GM19099 (cell line): ENCODE results near the gene SMIM10L2A.

Experiments used
- POLR2A ChIP-seq: IDR thresholded peaks from 3 replicates; pipeline ENCODE4 v1.6.1; 2011; ENCODE audit warnings: low read depth; ENCODE audit not compliant: insufficient read length; ENCODE audit errors: extremely low read depth

Gene SMIM10L2A

DNA sequence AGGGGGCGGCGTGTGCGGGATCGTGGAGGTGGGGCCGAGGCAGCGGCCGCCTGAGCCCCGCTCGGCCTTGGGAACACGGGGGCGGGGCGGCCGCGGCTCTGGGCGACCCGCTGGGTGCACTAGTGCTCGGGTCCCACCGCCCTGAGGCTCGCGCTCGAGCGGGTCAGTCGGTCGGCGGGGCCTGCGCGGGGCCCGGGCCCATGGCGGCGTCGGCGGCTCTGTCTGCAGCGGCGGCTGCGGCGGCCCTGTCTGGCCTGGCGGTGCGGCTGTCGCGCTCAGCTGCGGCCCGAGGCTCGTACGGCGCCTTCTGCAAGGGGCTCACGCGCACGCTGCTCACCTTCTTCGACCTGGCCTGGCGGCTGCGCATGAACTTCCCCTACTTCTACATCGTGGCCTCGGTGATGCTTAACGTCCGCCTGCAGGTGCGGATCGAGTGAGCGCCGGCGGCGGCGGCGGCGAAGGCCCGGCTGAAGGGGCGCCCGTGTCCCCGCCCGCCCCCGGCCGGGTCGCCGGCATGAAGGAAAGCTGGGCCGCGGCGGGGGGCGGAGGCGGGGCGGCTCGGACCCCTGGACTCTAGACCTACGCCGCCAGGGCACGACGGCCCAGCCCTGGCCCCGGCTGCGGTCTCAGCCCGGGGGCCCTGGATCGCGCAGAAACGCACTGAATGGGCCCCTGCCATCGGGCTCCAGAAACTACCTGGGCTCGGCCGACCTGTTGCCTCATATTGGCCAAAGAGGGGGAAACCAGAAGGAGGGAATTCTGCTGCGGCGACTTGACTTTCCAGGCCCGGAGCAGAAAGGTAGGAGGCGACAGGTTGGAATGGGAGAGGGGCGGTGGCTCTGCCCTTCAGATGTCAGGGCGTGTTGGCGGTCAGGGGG, at the start of gene SMIM10L2A:
Gene SMIM10L2A, plus strand, starts transcription at position 13 of the 878 bp plus-strand sequence. Its CDS starts 188 bp downstream, at position 201.
- no peak for TF ChIP-seq POLR2A

DNA sequence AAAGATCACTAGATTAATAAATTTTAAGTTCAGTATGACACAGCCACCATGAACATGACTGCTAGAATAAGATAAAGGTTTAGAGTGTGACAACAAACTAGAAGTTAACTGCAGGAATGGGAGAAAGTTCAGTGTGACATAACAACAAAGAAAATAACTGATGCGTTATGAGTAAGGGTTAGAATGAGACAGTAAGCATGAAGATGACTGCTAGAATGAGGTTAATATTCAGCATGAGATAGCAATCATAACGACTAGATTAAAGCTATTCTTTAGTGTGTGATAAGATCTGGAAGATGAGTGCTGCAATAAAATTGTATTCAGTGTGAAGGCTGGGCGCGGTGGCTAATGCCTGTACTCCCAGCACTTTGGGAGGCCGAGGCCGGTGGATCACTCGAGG, 48.4 kb upstream of the SMIM10L2A start:
- no peak for TF ChIP-seq POLR2A

- no peak for TF ChIP-seq POLR2A
Measured at GRCh38 chrX:135382260-135382659, 39.5 kb upstream of the SMIM10L2A start.

DNA sequence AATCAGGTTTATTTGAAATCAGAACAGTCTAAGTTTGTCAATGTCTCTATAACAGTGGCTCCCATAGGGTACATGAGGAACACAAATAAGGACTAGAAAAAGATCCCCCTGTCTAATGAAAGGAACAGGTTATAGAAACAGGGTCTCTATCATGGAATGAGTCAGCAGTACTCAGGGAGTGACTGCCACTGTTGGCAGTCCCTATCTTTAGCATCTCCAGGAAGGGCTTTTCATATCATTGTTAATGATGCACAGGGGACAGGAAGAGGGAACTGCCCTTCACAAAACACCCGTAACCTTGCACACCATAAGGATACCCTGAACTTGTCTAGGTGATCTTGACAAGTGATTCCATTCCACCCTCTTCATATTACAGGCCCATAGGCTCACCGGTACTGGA, 38.5 kb upstream of the SMIM10L2A start:
- no peak for TF ChIP-seq POLR2A

DNA sequence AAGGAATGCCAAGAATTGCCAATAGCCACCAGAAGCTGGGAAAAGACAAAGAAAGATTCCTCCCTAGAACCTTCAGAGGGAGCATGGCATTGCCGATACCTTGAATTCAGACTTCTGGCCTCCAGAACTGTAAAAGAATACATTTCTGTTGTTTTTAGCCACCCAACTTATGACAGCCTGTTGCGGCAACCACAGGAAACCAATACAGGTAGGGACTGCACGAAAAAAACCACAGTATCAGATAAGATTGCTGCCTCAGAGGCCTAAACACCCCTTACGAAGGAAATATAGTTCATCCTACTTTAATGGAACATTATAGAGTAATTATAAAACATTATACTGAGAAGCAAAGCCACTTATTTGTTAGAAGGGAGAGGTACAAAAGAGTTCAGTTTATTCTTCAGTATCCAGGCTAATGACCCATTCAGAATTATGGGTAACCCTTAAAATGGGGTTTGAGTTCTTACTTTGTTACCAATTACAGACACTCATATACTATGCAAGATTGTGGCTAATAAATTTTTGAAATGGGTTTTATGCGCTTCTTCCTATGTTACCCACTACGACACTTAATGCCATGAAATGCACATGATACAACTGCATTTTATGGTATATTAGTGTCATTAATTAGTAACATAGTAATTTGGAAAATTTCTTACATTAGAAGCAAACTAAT, 37.4 kb upstream of the SMIM10L2A start:
- TF ChIP-seq POLR2A = no peak

GRCh38 chrX:135388841-135389240, 32.9 kb upstream of the SMIM10L2A start:
- no peak for TF ChIP-seq POLR2A

GRCh38 chrX:135389243-135389642, 32.5 kb upstream of the SMIM10L2A start:
- no peak for TF ChIP-seq POLR2A

DNA sequence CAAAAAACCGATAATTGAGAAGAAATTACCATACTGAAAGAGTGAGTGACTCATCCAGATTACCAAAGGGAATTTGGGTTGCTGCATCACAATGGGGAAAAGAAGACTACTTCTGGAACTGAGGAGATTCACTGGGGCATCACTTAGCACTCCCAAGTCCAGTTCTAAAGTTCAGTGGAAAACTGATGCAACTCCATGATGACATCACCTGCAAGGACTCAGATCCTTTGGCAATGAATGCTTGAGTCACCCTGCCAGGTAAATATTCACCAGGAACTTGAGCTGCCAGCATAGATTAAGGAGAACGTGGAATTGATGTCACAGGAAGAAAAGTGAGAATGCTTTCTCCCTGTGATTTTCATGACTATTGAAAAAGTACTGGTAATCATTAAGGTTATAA, 32.0 kb upstream of the SMIM10L2A start:
- no peak for TF ChIP-seq POLR2A

DNA sequence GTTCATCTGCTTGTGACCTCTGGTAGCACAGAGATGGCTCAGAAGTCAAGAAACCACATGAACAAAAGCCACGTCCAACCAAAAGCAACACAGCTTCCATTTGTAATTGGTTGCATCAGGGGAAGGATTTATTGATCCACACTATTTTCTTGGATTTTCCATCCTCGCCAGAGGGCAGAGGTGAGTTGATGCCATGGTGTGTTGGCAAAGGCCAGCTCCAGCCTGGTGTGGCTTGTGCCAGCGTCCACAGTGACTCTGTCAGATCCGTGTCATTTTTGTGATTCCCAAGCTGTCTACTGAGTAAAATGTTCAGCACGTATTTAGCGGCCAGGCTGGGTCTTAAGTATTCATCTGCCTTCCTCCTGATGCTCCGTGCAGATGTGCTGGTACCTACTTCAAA, 30.0 kb upstream of the SMIM10L2A start:
- TF ChIP-seq POLR2A = no peak

GRCh38 chrX:135393051-135393450, 28.7 kb upstream of the SMIM10L2A start:
- TF ChIP-seq POLR2A = no peak

DNA sequence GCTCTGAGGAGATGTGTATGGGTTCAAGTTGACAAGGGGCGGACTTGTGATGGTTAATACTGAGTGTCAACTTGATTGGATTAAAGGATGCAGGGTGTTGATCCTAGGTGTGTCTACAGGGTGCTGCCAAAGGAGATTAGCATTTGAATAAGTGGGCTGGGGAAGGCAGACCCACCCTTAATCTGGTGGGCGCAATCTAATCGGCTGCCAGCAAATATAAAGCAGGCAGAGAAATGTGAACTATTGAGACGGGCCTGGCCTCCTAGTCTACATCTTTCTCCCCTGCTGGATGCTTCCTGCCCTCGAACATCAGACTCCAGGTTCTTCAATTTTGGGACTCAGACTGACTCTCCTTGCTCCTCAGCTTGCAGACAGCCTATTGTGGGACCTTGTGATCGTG, 26.7 kb upstream of the SMIM10L2A start:
- no peak for TF ChIP-seq POLR2A

GRCh38 chrX:135396109-135396508, 25.6 kb upstream of the SMIM10L2A start:
- no peak for TF ChIP-seq POLR2A

DNA sequence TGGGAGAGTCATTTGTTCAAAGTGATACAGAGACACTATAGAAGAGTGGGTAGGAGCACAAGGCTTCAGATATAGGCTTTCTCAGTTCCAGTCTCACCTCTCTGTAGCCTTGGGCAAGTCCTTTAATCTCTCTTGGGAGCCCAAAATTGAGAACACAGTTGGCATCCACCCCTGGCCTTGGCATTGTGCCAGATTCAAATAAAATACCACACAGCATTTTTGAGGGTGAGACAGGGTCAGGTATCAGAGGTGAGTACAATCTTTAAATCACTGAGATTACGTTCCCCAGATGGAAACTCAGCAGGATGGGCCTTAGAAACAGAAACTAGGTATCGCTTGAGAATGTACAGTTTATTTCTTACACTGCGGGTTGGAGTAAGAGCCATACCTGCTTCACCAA, 25.2 kb upstream of the SMIM10L2A start:
- TF ChIP-seq POLR2A = no peak

- no peak for TF ChIP-seq POLR2A
Measured at GRCh38 chrX:135397652-135398051, 24.1 kb upstream of the SMIM10L2A start.

DNA sequence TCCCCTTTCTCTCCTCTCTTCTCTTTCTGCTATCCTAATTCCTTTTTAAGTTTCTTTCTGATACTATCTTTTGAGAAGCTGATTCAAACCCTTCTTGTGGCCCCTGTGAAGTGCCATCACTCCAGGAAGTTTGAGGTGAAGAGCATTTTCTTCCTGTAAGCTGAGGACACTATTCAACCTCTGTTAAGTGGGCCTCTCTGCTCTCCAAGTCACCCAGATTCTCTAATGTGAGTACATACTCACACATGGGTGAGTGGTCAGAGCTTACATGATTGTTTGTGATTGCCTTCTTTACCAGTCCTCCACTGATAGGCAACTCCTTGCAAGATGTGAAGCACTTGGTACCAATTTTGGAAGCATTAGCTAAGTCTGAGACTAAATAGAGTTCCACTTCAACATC, 18.4 kb upstream of the SMIM10L2A start:
- no peak for TF ChIP-seq POLR2A

DNA sequence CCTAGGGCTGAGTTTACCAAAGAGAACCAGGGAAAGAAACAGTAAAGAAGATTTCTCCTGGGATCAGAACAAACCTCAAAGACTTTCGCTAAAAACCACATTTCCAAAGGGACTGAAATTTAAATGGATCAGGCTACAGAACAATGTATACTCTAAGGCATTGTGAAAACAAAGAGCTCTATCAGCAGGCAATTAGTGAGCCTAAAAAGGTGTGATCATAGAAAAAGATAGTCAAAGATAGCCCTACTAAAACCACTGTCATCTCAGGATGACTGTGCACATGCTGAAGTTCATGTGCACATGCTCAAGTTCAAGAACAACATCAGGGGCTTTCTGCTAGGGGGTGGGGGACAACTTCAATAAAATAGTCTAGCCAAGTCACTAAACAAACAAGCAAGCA, 12.9 kb upstream of the SMIM10L2A start:
- TF ChIP-seq POLR2A = no peak
